Tibial artery (tissue), 4 donors: ENCODE data around the gene ZNF26.
A peak's percentile ranks its signal among the peaks of the same experiment; 100 is the strongest.

Experiments
- DNase-seq, 2 donors: peaks; one replicate each; pipeline ENCODE4 v3.0.0-alpha.2; 2019
- H3K27ac ChIP-seq, 2 donors: fragments of 200-600 bp; sonication (generic) in 1 of 2; 1 replicate in 1 of 2; 2 replicates in 1 of 2; pipeline ENCODE4 v1.5.1; 2018 to 2019; ENCODE audit warnings: mild to moderate bottlenecking in 1 of 2
- H3K27me3 ChIP-seq, 2 donors: fragments of 200-600 bp; sonication (generic) in 1 of 2; one replicate each; pipeline versions ENCODE4 v1.5.1 to v1.6.0; 2016 to 2019
- H3K36me3 ChIP-seq, 3 donors: fragments of 200-600 bp; sonication (generic) in 2 of 3; one replicate each; pipeline ENCODE4 v1.5.1; 2016 to 2019; ENCODE audit warnings: mild to moderate bottlenecking in 2 of 3
- H3K4me1 ChIP-seq, 4 donors: fragments of 200-600 bp; sonication (generic) in 2 of 4; 1 replicate in 3 of 4; 2 replicates in 1 of 4; pipeline ENCODE4 v1.5.1; 2016 to 2019
- H3K4me3 ChIP-seq, 2 donors: fragments of 200-600 bp; sonication (generic) in 1 of 2; 1 replicate in 1 of 2; 2 replicates in 1 of 2; pipeline ENCODE4 v1.5.1; 2018 to 2019; ENCODE audit warnings: mild to moderate bottlenecking in 2 of 2
- H3K9me3 ChIP-seq, 3 donors: fragments of 200-600 bp; sonication (generic) in 1 of 3; one replicate each; pipeline ENCODE4 v1.5.1; 2016 to 2019
- intact Hi-C: fragments of 100-400 bp; cut with DNase I; formaldehyde crosslinking; loops from one replicate; pipeline ENCODE4 v1.15.0; 2023; ENCODE audit warnings: low total_unique reads
- TF ChIP-seq, protein P1 (sequence below), 2 experiments: fragments of 200-600 bp in 1 of 2; fragments of 450-650 bp in 1 of 2; IDR thresholded peaks; one replicate each; pipeline ENCODE4 v1.5.1; 2017 to 2019; ENCODE audit warnings: antibody characterized with exemption in 2 of 2, mild to moderate bottlenecking in 1 of 2, moderate library complexity in 1 of 2

ZNF26 gene

DNA sequence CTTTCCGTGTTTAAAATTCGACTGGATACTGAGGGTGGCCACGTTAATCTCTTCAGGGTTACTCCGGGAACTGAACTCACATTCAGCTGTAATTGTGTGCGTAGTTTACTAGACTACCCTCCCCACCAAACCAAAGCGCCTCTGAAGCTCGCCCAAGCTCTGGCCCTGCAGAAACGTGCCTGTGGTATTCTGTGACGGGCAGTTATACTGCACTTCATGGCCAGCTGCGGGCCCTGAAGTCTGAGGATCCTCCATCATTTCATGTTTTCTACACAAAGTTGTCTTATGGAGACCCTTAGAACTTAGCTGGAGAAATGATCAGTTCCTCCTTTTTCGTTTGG, 688 bp downstream of the ZNF26 start:
- TF ChIP-seq, protein P1, sequence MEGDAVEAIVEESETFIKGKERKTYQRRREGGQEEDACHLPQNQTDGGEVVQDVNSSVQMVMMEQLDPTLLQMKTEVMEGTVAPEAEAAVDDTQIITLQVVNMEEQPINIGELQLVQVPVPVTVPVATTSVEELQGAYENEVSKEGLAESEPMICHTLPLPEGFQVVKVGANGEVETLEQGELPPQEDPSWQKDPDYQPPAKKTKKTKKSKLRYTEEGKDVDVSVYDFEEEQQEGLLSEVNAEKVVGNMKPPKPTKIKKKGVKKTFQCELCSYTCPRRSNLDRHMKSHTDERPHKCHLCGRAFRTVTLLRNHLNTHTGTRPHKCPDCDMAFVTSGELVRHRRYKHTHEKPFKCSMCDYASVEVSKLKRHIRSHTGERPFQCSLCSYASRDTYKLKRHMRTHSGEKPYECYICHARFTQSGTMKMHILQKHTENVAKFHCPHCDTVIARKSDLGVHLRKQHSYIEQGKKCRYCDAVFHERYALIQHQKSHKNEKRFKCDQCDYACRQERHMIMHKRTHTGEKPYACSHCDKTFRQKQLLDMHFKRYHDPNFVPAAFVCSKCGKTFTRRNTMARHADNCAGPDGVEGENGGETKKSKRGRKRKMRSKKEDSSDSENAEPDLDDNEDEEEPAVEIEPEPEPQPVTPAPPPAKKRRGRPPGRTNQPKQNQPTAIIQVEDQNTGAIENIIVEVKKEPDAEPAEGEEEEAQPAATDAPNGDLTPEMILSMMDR (IDR thresholded peaks at IDR 0.05): no peak

DNA sequence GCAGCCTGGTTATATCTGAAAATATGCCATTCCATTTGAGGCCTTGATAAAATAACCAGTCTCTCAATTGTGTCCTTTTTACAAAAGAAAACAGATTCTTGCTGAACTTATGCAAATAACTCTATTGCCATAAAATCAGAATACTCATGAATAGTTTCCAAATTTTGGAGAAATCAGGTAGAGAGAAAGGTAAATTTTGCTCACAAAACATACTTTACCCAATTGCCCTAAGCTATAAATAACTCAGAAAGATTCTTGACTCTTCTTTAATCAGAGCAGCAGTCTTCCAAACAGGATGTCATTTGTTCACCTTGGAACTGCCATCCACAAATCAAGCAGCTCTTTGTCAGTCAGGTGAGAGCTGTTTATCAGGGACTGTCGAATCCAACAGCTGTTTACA, 12.6 kb downstream of the ZNF26 start:
- H3K27ac ChIP-seq: no peak overlapping the region
- TF ChIP-seq, protein P1 (IDR thresholded peaks at IDR 0.05): no peak
- H3K36me3 ChIP-seq: peaks cover 42 to 93% (median 91%) of the 10 kb centered on the region in 3 donors
- no peaks in the 10 kb centered on the region for H3K27me3 ChIP-seq
- H3K4me3 ChIP-seq: no peak overlapping the region
- no peaks in the 10 kb centered on the region for H3K4me1 ChIP-seq
- DNase-seq: no peak
- intact Hi-C loops: no loop called here
- peaks cover 10 to 98% (median 89%) of the 10 kb centered on the region in 3 donors for H3K9me3 ChIP-seq

More for the DNA sequence above, 688 bp downstream of the ZNF26 start:
- intact Hi-C loops: loop anchor here (2.0 kb wide), 1 partner anchor 50 kb away; the partner anchor contains the start of gene ZNF84
- H3K27ac ChIP-seq: peak overlapping the region; percentile 80 to 84
- H3K4me3 ChIP-seq: peak overlapping the region; percentile 82 to 96
- no peaks in the 10 kb centered on the region for H3K27me3 ChIP-seq
- no peak for DNase-seq
- H3K4me1 ChIP-seq: peaks cover 0 to 21% (median 10%) of the 10 kb centered on the region in 4 donors
- H3K9me3 ChIP-seq: peaks cover 0 to 29% (median 24%) of the 10 kb centered on the region in 3 donors
- peaks cover 33 to 35% (median 35%) of the 10 kb centered on the region in 3 donors for H3K36me3 ChIP-seq

DNA sequence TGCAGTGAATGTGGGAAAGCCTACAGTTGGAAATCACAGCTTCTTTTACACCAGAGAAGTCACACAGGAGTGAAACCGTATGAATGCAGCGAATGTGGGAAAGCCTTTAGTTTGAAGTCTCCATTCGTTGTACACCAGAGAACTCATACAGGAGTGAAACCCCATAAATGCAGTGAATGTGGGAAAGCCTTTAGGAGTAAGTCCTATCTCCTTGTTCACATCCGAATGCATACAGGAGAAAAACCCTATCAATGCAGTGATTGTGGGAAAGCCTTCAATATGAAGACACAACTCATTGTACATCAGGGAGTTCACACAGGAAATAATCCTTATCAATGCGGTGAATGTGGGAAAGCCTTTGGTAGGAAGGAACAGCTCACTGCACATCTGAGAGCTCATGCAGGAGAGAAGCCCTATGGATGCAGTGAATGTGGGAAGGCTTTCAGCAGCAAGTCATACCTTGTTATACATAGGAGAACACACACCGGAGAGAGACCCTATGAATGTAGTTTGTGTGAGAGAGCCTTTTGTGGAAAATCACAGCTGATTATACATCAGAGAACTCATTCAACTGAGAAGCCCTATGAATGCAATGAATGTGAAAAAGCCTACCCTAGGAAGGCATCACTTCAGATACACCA, 24.6 kb downstream of the ZNF26 start:
- Histone ChIP-seq H3K27ac (no peak overlapping the region), H3K4me3 (no peak overlapping the region), H3K9me3 (peaks cover 16 to 98% (median 85%) of the 10 kb centered on the region in 3 donors), H3K4me1 (no peaks in the 10 kb centered on the region), H3K36me3 (peaks cover 99 to 100% (median 100%) of the 10 kb centered on the region in 3 donors), H3K27me3 (no peaks in the 10 kb centered on the region)
- TF ChIP-seq, protein P1 (IDR thresholded peaks at IDR 0.05): no peak
- intact Hi-C loops: no loop called here
- DNase-seq: no peak

DNA sequence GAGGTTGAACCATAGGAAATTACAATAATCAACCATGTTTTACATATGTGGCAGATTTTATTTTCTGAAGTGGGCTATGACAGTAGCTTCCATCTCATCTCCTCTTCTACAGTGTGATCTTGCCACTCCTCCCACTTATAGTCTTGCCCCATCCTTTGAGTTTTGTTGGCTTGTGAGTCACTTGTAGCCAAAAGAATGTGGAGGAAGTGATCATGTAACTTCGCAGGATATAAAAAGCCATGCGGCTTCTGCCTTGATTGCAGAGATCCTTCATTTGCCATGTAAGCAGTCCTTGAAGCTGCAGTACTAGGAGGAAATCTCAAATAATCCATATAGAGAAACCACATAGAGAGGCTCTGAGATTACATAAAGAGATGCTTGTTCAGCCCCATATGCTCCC, 37.4 kb downstream of the ZNF26 start:
- H3K36me3 ChIP-seq: peaks cover 0 to 24% (median 18%) of the 10 kb centered on the region in 3 donors
- H3K9me3 ChIP-seq: peaks cover 6 to 86% (median 84%) of the 10 kb centered on the region in 3 donors
- intact Hi-C loops: no loop called here
- TF ChIP-seq, protein P1 (IDR thresholded peaks at IDR 0.05): no peak
- no peak overlapping the region for H3K4me3 ChIP-seq
- DNase-seq: no peak
- H3K27me3 ChIP-seq: no peaks in the 10 kb centered on the region
- no peaks in the 10 kb centered on the region for H3K4me1 ChIP-seq
- no peak overlapping the region for H3K27ac ChIP-seq

DNA sequence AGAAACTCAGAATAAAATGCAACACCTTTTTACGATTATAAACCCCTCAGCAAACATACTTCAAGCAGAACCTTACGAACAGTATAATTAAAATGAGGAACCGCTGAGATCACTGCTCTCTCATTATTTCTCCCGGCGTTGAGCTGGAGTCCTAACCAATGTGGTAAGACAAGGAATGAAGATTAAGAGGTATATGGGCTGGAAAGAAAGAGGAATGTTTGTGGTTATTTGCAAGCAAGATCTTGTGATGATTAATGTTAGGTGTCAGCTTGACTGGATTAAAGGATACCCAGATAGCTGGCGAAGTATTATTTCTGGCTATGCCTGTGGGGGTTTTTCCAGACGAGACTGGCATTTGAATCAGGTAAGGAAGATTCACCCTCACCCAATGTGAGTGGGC, 40.8 kb downstream of the ZNF26 start:
- no peak for DNase-seq
- Histone ChIP-seq H3K27me3 (no peaks in the 10 kb centered on the region), H3K4me1 (no peaks in the 10 kb centered on the region), H3K27ac (no peak overlapping the region), H3K4me3 (no peak overlapping the region), H3K36me3 (no peaks in the 10 kb centered on the region), H3K9me3 (peaks cover 6 to 68% (median 64%) of the 10 kb centered on the region in 3 donors)
- TF ChIP-seq, protein P1 (IDR thresholded peaks at IDR 0.05): no peak
- intact Hi-C loops: no loop called here
